IMR-90 (cell line): ENCODE data around the gene CDKAL1. TPM values are rescaled to one million over a fixed set of nuclear protein-coding genes. Genes with fewer than 3 reads are reported as not detected.

ENCODE experiments used
- ATAC-seq: fragments of 200-7000 bp; cut with Tn5 transposase; 2 replicates; pipeline ENCODE4 v1.9.1; 2020; ENCODE audit warnings: low read depth, mild to moderate bottlenecking, moderate library complexity
- BruUV-seq: library from RNA; stranded (reverse); fragments of 400-500 nt; replicated peaks from 2 replicates; lab custom pipeline; 2021; lab: Mats Ljungman, UMichigan
- CTCF ChIA-PET: fragments of 300-600 bp; formaldehyde crosslinking; extraction: SDS; loops from one replicate; lab custom pipeline; 2021; ENCODE audit warnings: antibody characterized with exemption; lab: Yijun Ruan, JAX
- POLR2A ChIA-PET: fragments of 300-600 bp; sonication (Branson Sonifier 250); formaldehyde crosslinking; loops from one replicate; lab custom pipeline; 2022; ENCODE audit warnings: antibody characterized with exemption; ENCODE audit not compliant: unreplicated experiment; lab: Charles Lee
- DNase-seq: peaks from one replicate; pipeline ENCODE4 v3.0.0; 2013
- H2AFZ ChIP-seq: replicated peaks from 2 replicates; pipeline ENCODE3; 2013; ENCODE audit warnings: low read length, mild to moderate bottlenecking; ENCODE audit not compliant: poor library complexity
- H2AK5ac ChIP-seq: 2 replicates; pipeline ENCODE4 v1.6.1; 2013; ENCODE audit warnings: low read depth, low read length, inconsistent platforms
- H2AK9ac ChIP-seq: replicated peaks from 2 replicates; pipeline ENCODE3; 2013; ENCODE audit warnings: mild to moderate bottlenecking, low read depth, low read length, moderate library complexity; ENCODE audit not compliant: poor library complexity
- H2BK120ac ChIP-seq: 2 replicates; pipeline ENCODE4 v1.6.1; 2013; ENCODE audit warnings: low read depth, low read length, inconsistent platforms
- H2BK15ac ChIP-seq: 3 replicates; pipeline ENCODE4 v1.6.1; 2013; ENCODE audit warnings: low read depth, low read length, inconsistent platforms
- H2BK20ac ChIP-seq: 2 replicates; pipeline ENCODE4 v1.6.1; 2013; ENCODE audit warnings: low read depth, mild to moderate bottlenecking, inconsistent platforms, low read length, moderate library complexity
- H2BK5ac ChIP-seq: 2 replicates; pipeline ENCODE4 v1.6.1; 2013; ENCODE audit warnings: mild to moderate bottlenecking, low read depth, low read length, inconsistent platforms; ENCODE audit not compliant: poor library complexity, severe bottlenecking
- H3K14ac ChIP-seq: replicated peaks from 2 replicates; pipeline ENCODE4 v1.6.1; 2013; ENCODE audit warnings: low read depth, low read length, inconsistent platforms
- H3K18ac ChIP-seq: 2 replicates; pipeline ENCODE4 v1.6.1; 2013; ENCODE audit warnings: low read depth, low read length, control low read depth
- H3K23ac ChIP-seq: 2 replicates; pipeline ENCODE4 v1.6.1; 2013; ENCODE audit warnings: low read depth, low read length, inconsistent platforms
- H3K27ac ChIP-seq: 2 replicates; pipeline ENCODE4 v1.5.1; 2013; ENCODE audit warnings: mild to moderate bottlenecking, control low read depth, low read length; ENCODE audit not compliant: insufficient read depth
- H3K27me3 ChIP-seq: 2 replicates; pipeline ENCODE4 v1.6.1; 2013; ENCODE audit warnings: low read length; ENCODE audit not compliant: control insufficient read depth, insufficient read depth
- H3K36me3 ChIP-seq: 2 replicates; pipeline ENCODE4 v1.6.1; 2013; ENCODE audit warnings: low read length, mixed read lengths; ENCODE audit not compliant: control insufficient read depth, insufficient read depth
- H3K4ac ChIP-seq: 2 replicates; pipeline ENCODE4 v1.6.1; 2013; ENCODE audit warnings: low read depth, low read length, inconsistent platforms
- H3K4me1 ChIP-seq: 2 replicates; pipeline ENCODE4 v1.6.1; 2013; ENCODE audit warnings: low read length, mixed read lengths; ENCODE audit not compliant: control insufficient read depth, insufficient read depth
- H3K4me2 ChIP-seq: 2 replicates; pipeline ENCODE4 v1.6.1; 2013; ENCODE audit warnings: low read depth, mild to moderate bottlenecking, control low read depth, low read length, moderate library complexity
- H3K4me3 ChIP-seq: 2 replicates; pipeline ENCODE4 v1.5.1; 2013; ENCODE audit warnings: low read depth, mild to moderate bottlenecking, control low read depth, low read length, moderate library complexity; ENCODE audit not compliant: insufficient read depth
- H3K56ac ChIP-seq: 2 replicates; pipeline ENCODE4 v1.6.1; 2013; ENCODE audit warnings: low read length, inconsistent platforms; ENCODE audit not compliant: insufficient read depth; ENCODE audit errors: extremely low read depth
- H3K79me1 ChIP-seq, 2 experiments: 2 replicates each; pipeline ENCODE4 v1.6.1; 2013; ENCODE audit warnings: low read length in 2 of 2, inconsistent platforms in 1 of 2, low read depth in 1 of 2
- H3K9ac ChIP-seq: 2 replicates; pipeline ENCODE4 v1.6.1; 2013; ENCODE audit warnings: low read depth, low read length, control low read depth
- H3K9me1 ChIP-seq: 2 replicates; pipeline ENCODE4 v1.6.1; 2013; ENCODE audit warnings: low read length, inconsistent platforms; ENCODE audit not compliant: insufficient read depth
- H3K9me3 ChIP-seq: 2 replicates; pipeline ENCODE4 v1.6.1; 2013; ENCODE audit warnings: low read length; ENCODE audit not compliant: control insufficient read depth, insufficient read depth
- H4K20me1 ChIP-seq: 2 replicates; pipeline ENCODE4 v1.6.1; 2013; ENCODE audit warnings: low read length, inconsistent platforms; ENCODE audit not compliant: insufficient read depth
- H4K5ac ChIP-seq: 2 replicates; pipeline ENCODE4 v1.6.1; 2013; ENCODE audit warnings: mild to moderate bottlenecking, low read depth, low read length, control low read depth
- H4K8ac ChIP-seq, 2 experiments: 2 replicates each; pipeline ENCODE4 v1.6.1; 2013; ENCODE audit warnings: low read depth in 2 of 2, low read length in 2 of 2, control low read depth in 1 of 2, inconsistent platforms in 1 of 2
- H4K91ac ChIP-seq: 2 replicates; pipeline ENCODE4 v1.6.1; 2013; ENCODE audit warnings: low read depth, low read length, inconsistent platforms; ENCODE audit not compliant: insufficient read depth
- BHLHE40 ChIP-seq: fragments of 150-350 bp; IDR thresholded peaks from 2 replicates; pipeline ENCODE4 v1.6.1; 2016; ENCODE audit warnings: mild to moderate bottlenecking, low read depth, low read length
- CEBPB ChIP-seq: IDR thresholded peaks from 2 replicates; pipeline ENCODE4 v1.6.1; 2012; ENCODE audit warnings: low read depth, low read length, improper control_type of control experiment
- CHD1 ChIP-seq: IDR thresholded peaks from 2 replicates; pipeline ENCODE4 v1.6.1; 2012; ENCODE audit warnings: low read depth, low read length, improper control_type of control experiment
- CTCF ChIP-seq: conservative IDR thresholded peaks from 2 replicates; pipeline ENCODE4 v1.5.1; 2012; ENCODE audit warnings: mild to moderate bottlenecking, low read depth, low read length, improper control_type of control experiment
- ELK1 ChIP-seq: fragments of 150-350 bp; IDR thresholded peaks from 2 replicates; pipeline ENCODE4 v1.6.1; 2016; ENCODE audit warnings: low read depth, mild to moderate bottlenecking, low read length, moderate library complexity, borderline replicate concordance
- FOS ChIP-seq: fragments of 150-350 bp; IDR thresholded peaks from 2 replicates; pipeline ENCODE4 v1.6.1; 2016; ENCODE audit warnings: low read depth, low read length
- MAFK ChIP-seq: IDR thresholded peaks from 2 replicates; pipeline ENCODE4 v1.6.1; 2012; ENCODE audit warnings: low read depth, low read length, improper control_type of control experiment
- MAZ ChIP-seq: IDR thresholded peaks from 2 replicates; pipeline ENCODE4 v1.6.1; 2012; ENCODE audit warnings: low read depth, mild to moderate bottlenecking, low read length, improper control_type of control experiment, moderate library complexity, borderline replicate concordance
- MXI1 ChIP-seq: IDR thresholded peaks from 2 replicates; pipeline ENCODE4 v1.6.1; 2012; ENCODE audit warnings: low read depth, mild to moderate bottlenecking, low read length, moderate library complexity, borderline replicate concordance
- NFE2L2 ChIP-seq: fragments of 150-350 bp; IDR thresholded peaks from 2 replicates; pipeline ENCODE4 v1.6.1; 2016; ENCODE audit warnings: low read depth, mild to moderate bottlenecking, low read length
- POLR2A ChIP-seq: IDR thresholded peaks from 2 replicates; pipeline ENCODE4 v1.6.1; 2012; ENCODE audit warnings: mild to moderate bottlenecking, low read depth, low read length
- RAD21 ChIP-seq: IDR thresholded peaks from 2 replicates; pipeline ENCODE4 v1.6.1; 2012; ENCODE audit warnings: low read length, improper control_type of control experiment
- RCOR1 ChIP-seq: IDR thresholded peaks from 2 replicates; pipeline ENCODE4 v1.6.1; 2012; ENCODE audit warnings: mild to moderate bottlenecking, low read length, improper control_type of control experiment; ENCODE audit not compliant: insufficient replicate concordance
- RFX5 ChIP-seq: IDR thresholded peaks from 2 replicates; pipeline ENCODE4 v1.8.0; 2012; ENCODE audit warnings: low read depth, mild to moderate bottlenecking, low read length, moderate library complexity
- SMC3 ChIP-seq: fragments of 150-350 bp; IDR thresholded peaks from 2 replicates; pipeline ENCODE4 v1.6.1; 2016; ENCODE audit warnings: low read depth, mild to moderate bottlenecking, antibody characterized with exemption, low read length, moderate library complexity
- WGBS, 2 experiments: methylation state at CpG; one replicate each; pipeline versions ENCODE4 v1.1.5 to v1.1.7; 2013; ENCODE audit warnings: missing lambda C conversion rate in 2 of 2; ENCODE audit not compliant: insufficient read length in 1 of 2; ENCODE audit errors: extremely low coverage in 2 of 2; 5-methylcytosine and 5-hydroxymethylcytosine counted together
- dilution Hi-C: fragments of 300-500 bp; cut with HindIII; formaldehyde crosslinking; loops from one replicate; pipeline ENCODE4 v1.14.3; 2018; ENCODE audit warnings: low sequenced_read_pairs; ENCODE audit not compliant: unreplicated experiment
- in situ Hi-C: fragments of 300-500 bp; cut with MboI; formaldehyde crosslinking; loops from 3 replicates; pipeline ENCODE4 v1.14.3; 2019; ENCODE audit warnings: low sequenced_read_pairs, inconsistent platforms, mixed read lengths
- intact Hi-C: fragments of 100-400 bp; cut with micrococcal nuclease; formaldehyde crosslinking; loops from 2 replicates; pipeline ENCODE4 v1.10.0; 2022
- polyA plus RNA-seq, 3 experiments: library from polyadenylated mRNA; depleted of rRNA; stranded (reverse); fragments of >200 nt; gene quantifications; 2 replicates each; pipeline ENCODE4 v1.2.3, GENCODE V29; 2012; ENCODE audit warnings: low replicate concordance in 1 of 3
- total RNA-seq: library from RNA; depleted of rRNA; stranded (reverse); fragments of >200 nt; gene quantifications from 2 replicates; pipeline ENCODE4 v1.2.3, GENCODE V29; 2012
- TF ChIP-seq, protein P1 (sequence below): fragments of 150-350 bp; IDR thresholded peaks from 2 replicates; pipeline ENCODE4 v1.6.1; 2017; ENCODE audit warnings: mild to moderate bottlenecking, antibody characterized with exemption, low read length, low read depth

Gene CDKAL1
- total and polyA plus RNA-seq, 2 of the 4 experiments (the other 2 are of a cell fraction), result 3.7 to 13.1 TPM

DNA sequence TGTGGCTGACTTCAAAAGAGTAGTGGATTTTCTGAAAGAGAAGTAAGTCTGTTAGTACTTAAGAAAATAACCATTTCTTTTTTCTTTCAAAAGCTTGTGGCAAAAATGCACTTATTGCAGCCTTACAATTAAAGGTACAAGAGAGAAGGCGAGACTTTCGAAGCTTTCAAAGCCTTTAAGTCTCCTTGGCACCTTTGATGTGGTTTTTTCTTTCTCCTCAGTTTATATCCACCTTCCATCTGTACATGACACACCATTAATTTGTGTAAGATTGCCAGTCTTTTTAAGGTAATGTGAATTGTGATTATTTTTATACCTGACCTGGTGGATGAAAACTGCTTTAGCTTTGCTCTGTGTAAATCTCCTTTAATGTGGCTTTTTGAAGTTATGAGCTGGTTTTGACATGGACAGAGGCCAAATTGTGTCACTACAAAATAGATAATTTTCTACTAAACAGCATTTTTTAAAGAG, 466.1 kb downstream of the CDKAL1 start:
- Histone ChIP-seq H4K8ac (no peak overlapping the region), H2BK5ac (no peak overlapping the region), H4K5ac (no peak overlapping the region; the same call in 1 of the 2 replicates), H2BK120ac (no peak overlapping the region), H3K4me3 (no peak overlapping the region), H3K23ac (no peak overlapping the region), H3K4ac (no peak overlapping the region), H2AFZ (no peak overlapping the region), H3K4me2 (no peak overlapping the region), H4K91ac (no peak overlapping the region), H3K14ac (no peak overlapping the region), H3K27me3 (no peaks in the 10 kb centered on the region), H3K18ac (no peak overlapping the region), H2AK9ac (no peak overlapping the region), H2BK20ac (no peak overlapping the region), H3K79me1 (peaks cover 0 to 4% of the 10 kb centered on the region in 2 experiments; a peak in 1 of 4 replicates), H2AK5ac (no peak overlapping the region), H3K27ac (no peak overlapping the region), H3K4me1 (peaks cover 5% of the 10 kb centered on the region; the same call in 1 of the 2 replicates), H3K9me3 (no peaks in the 10 kb centered on the region), H3K9ac (no peak overlapping the region), H3K36me3 (no peaks in the 10 kb centered on the region), H3K9me1 (0 out of 2 replicates have a peak, but pooled peaks cover 3% of the 10 kb centered on the region), H4K20me1 (no peaks in the 10 kb centered on the region), H3K56ac (no peak overlapping the region), H2BK15ac (no peak overlapping the region)
- in situ Hi-C loops (loop anchor here (10.0 kb wide), 1 partner anchor 584 kb away; no protein-coding TSS in a partner anchor), dilution Hi-C loops (no loop called here), intact Hi-C loops (loop anchor here (10.0 kb wide), 1 partner anchor 436 kb away; no protein-coding TSS in a partner anchor)
- CTCF ChIA-PET, result no interaction called here
- POLR2A ChIA-PET, result no interaction called here
- no CpG with 5 or more reads among the region's 2 CpGs for WGBS, 2 experiments
- no peak for TF ChIP-seq POLR2A
- TF ChIP-seq, protein P1, sequence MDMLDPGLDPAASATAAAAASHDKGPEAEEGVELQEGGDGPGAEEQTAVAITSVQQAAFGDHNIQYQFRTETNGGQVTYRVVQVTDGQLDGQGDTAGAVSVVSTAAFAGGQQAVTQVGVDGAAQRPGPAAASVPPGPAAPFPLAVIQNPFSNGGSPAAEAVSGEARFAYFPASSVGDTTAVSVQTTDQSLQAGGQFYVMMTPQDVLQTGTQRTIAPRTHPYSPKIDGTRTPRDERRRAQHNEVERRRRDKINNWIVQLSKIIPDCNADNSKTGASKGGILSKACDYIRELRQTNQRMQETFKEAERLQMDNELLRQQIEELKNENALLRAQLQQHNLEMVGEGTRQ, result no peak
- TF ChIP-seq FOS, result no peak
- TF ChIP-seq SMC3, result no peak
- TF ChIP-seq MXI1, result no peak
- no peak for TF ChIP-seq BHLHE40
- no peak for TF ChIP-seq RCOR1
- TF ChIP-seq MAZ, result no peak
- TF ChIP-seq RAD21, result no peak
- TF ChIP-seq MAFK, result no peak
- TF ChIP-seq RFX5, result no peak
- no peak for TF ChIP-seq NFE2L2
- no peak for TF ChIP-seq CEBPB
- no peak for TF ChIP-seq CTCF
- TF ChIP-seq CHD1, result no peak
- no peak for TF ChIP-seq ELK1
- DNase-seq (no peak), ATAC-seq (no peak)
- no TSS peak for BruUV-seq
